Measurements from ENCODE around the gene UST.

- TF ChIP-seq CTCF (IDR thresholded peaks at IDR 0.05) (no peak), POLR2A (IDR thresholded peaks at IDR 0.05) (no peak)
These were observed 3.4 kb upstream of the UST start for GRCh38 chr6:148743476-148743875.
